AG08396 (cell line): Measurements from ENCODE around the gene ZDHHC14.

Source experiments
- DNase-seq: peaks from one replicate; pipeline ENCODE4 v3.0.0; 2012; ENCODE audit warnings: low spot score, mixed read lengths

ZDHHC14 gene

GRCh38 chr6:157534134-157534871, 153.3 kb downstream of the ZDHHC14 start:
- DNase-seq, result no peak

GRCh38 chr6:157534977-157535339, 154.0 kb downstream of the ZDHHC14 start:
- DNase-seq, result no peak

- DNase-seq, result no peak
These were observed 154.6 kb downstream of the ZDHHC14 start for GRCh38 chr6:157535340-157536222.

DNA sequence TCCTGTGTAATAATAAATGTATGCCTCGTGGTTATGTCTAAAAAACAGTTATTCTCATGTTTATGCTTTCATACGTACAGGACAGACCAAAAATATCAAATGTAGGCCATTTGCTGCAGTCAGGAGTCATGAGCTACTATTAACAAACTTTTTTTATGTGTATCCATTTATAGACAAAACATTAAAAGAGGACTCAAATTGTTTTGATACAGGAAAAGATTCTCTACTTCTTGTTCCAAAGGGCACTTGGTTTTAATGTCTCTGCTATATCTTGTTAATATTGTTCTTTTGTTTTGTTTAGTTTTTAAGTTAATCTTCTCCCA, 155.2 kb downstream of the ZDHHC14 start:
- no peak for DNase-seq

- DNase-seq, result no peak
These were observed 156.6 kb downstream of the ZDHHC14 start for GRCh38 chr6:157537556-157537955.

DNA sequence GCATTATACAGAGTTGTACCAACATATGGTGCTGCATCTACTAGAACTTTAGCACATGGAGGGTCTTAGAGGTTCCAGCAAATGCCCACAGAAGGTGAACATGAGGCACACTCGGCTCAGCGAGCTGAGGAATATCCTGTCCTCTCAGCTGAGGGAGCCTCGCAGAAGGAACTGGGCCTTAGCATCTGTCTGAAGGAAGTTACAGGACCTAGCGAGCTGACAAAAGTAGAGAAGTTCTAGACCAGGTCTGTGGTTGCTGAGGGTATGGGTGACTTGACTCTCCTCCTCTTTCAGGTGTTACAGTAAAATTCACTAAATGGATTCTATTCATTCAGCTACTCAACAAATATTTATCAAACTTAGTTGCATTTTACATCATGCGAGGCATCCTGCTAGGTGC, 157.2 kb downstream of the ZDHHC14 start:
- DNase-seq, result no peak

DNA sequence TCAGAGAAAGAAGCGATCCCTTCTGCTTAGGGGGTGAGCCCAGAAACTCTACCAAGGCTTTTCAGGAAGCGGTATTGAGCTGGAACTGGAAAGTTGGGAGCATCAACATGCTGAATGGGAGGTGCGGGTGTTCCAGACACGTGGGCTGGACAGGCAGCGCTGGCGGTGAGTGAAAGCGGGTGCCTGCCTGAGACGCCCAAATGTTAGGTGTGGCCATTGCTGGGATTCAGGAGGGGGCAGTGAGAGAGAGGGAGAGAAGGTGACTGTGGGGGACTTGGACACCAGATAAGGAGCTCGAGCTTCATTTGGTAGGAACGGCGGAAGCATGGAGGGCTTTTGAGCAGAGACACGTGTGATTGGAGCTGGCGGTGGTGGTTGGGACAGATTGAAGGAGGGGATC, 157.7 kb downstream of the ZDHHC14 start:
- DNase-seq, result no peak

- DNase-seq, result no peak
These were observed 158.4 kb downstream of the ZDHHC14 start for GRCh38 chr6:157539421-157539822.

DNA sequence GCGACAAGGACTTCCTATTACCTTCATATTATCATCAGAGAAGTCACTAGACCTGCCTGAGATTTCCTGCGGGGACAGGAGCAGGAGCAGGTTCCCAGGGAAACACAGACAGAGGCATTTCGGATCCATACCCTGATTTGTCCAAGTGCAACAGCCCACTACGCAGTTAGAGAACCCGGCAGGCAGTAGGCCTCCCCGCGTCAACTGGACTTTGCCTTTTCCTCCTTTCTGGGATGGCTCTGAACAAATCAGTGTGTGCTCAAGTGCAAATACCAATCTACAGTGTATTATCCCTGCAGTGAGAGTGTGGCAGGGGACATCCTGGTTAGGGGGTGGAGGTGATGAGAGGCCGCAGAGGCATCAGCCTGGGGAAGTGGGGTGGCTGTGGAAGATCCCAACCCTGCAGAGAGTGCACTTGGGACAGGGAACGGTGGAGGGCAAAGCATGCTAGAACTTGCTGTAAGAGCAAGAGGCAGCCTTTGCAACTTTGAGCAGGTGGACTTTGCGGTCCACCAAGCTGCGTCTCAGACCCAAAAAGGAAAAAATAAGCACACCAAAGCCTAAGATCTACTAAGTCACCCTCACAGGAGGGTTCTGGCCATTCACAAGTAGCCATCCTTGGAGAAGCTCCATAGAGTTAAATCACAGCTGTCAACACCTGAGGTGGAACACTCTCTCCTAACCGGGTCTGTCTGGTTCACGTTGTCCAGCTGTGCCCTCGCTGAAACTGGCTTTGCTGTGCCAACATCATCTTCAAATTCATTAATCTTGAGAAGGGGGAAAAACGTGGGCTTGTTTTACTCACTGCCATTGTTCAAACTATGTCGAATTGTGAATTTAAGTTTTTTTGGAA, 159.1 kb downstream of the ZDHHC14 start:
- DNase-seq, result no peak

DNA sequence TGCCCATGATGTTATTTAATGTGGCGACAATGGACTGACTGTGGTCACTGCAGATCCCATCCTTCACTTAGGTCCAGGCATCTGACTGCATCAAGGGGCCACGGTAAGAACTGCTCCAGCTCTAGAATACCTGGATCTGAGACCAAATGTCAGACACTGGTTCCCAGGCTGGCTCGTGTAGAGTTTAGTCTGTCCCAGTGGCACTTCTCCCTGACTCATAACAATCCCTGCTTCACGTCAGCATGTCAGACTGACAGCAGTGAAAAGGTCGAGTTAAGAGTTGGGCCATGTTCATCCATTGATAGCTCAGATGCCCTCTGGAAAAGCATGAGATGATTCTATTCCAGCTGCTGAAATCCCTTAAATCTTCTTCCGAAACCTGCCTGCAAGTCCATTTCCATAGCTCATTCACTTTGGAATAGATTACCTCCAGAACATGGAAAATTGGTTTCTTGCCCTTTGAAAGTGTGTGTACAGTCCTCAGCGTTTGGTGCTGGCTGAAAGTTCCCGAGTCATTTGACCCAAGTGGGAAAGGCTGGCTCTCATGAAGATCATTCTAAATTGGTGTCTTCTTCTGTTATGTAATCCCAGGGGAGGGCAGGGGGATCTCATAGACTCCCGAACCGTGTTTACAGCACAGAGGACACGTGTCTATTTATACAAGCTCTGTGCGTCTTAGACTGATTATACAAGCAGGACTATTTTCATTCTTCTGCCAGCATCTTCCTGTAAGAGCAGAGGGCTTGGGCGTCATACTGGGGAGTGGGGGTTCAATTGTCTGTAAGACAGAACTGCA, 160.8 kb downstream of the ZDHHC14 start:
- no peak for DNase-seq

DNA sequence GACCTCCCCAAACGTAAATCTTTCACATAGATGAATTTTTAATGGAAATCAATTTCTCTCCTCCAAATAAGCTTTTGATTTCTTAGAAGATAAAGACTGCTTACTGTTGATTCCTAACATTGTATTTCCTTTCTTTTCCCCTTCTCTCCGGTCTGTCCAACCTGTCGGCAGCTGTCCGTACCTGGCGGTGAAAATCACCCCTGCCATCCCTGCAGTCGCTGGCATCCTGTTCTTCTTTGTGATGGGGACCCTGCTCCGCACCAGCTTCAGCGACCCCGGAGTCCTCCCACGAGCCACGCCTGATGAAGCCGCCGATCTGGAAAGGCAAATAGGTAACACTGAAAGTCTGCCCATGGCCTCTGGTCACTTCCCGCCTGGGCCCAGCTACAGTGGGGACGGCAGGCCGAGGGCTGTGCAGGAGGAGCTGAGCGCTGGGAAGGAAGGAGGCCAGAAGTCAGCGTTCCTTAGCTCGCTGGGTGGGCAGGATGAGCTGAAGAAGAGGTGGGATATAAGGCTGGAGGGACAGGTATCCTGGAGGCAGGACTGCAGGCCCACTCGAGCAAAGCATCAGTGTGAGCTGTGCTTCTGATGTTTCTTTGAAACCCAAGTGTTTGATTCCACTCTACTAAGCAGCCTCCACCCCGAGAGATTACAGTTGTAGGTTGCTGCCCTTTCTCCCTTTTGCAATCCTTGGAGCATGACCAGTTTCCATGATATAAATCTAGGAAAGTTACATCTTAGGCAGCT, 161.6 kb downstream of the ZDHHC14 start:
- DNase-seq, result no peak

- no peak for DNase-seq
These were observed 165.3 kb downstream of the ZDHHC14 start for GRCh38 chr6:157546321-157546720.

- DNase-seq, result no peak
These were observed 166.1 kb downstream of the ZDHHC14 start for GRCh38 chr6:157547112-157547511.

- DNase-seq, result no peak
These were observed 167.9 kb downstream of the ZDHHC14 start for GRCh38 chr6:157548635-157549467.

DNA sequence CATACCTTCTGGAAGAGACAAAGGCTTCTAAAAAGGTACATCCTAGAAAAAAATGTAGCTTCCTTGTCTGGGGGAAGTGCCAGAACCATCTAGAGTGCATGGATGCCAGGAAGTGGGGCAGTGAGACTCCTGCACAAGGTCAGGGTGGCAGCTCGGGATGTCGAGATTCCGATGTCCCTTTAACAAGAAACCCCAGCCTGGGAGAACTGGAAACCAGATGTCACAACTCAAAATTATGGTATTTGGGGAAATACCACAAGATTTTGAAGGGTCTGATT, 168.4 kb downstream of the ZDHHC14 start:
- DNase-seq, result no peak

DNA sequence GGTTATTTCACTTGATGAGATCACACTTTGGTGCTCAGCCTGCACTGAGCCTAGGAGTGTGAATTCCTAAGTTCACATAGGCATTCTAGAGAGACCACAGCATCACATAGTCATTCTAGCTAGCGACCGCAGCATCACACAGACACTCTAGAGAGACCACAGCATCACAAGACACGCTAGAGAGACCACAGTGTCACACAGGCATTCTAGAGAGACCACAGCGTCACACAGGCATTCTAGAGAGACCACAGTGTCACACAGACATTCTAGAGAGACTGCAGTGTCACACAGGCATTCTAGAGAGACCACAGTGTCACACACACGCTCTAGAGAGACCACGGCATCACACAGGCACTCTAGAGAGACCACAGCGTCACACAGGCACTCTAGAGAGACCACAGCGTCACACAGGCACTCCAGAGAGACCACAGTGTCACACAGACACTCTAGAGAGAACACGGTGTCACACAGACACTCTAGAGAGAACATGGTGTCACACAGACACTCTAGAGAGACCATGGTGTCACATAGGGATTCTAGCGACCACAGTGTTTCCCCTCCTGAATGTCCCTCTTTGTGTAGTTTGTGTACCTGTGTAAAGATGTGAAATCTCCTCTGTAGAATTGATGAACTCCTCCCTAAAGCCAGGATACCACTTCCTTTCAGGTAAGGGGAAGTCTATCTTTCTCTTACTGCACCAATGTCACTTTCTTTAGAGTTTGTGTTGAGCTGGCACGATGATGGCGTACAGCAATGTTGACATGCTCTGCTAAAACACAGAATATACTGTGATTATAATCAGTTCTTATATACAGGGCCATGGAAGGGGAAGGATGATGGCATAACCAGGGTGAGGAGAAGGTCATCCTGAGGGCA, 169.4 kb downstream of the ZDHHC14 start:
- no peak for DNase-seq

- DNase-seq, result no peak
These were observed 170.2 kb downstream of the ZDHHC14 start for GRCh38 chr6:157551041-157551832.

DNA sequence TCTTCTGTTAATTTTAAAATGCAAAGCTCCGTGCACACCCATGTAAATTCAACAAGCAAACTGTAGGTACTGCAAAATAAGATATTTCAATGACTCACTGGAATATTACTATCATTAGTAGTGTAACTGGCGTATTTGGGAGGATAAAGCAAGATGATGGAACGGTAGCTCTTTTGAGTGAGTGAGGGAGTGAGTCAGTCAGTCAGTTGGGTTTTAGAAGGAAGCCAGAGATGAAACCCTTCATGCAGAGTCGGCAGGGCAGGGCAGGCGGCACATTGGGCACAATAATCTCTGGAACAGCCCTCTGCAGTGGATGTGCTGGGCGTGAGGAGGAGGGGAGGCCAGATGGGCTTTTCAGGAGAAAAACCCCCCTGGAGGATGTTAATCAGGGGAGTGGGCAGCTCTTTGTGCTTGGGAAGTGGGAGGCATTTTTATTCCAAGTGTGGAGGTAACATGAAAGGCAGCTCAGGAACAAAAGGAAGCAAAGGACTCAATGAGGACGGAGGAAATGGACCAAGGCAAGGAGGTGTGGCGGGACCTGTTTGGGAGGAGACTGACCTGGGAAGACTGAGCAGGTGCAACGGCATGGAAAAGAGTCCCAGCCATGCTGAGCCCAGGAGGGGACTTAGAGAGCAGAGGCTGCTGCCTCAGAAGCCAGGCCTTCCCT, 171.2 kb downstream of the ZDHHC14 start:
- no peak for DNase-seq
